Measurements from ENCODE around the gene RGS6. TPM values are rescaled to one million over a fixed set of nuclear protein-coding genes. Genes with fewer than 3 reads are reported as not detected.
A peak's percentile ranks its signal among the peaks of the same experiment; 100 is the strongest.

RGS6 gene
- total RNA-seq, 1 donor from 2014 or later = 22.4 TPM

GRCh38 chr14:72416081-72416849 is 484.0 kb downstream of the RGS6 start:
- intact Hi-C loops (cut with DNase I) = no loop called here

DNA sequence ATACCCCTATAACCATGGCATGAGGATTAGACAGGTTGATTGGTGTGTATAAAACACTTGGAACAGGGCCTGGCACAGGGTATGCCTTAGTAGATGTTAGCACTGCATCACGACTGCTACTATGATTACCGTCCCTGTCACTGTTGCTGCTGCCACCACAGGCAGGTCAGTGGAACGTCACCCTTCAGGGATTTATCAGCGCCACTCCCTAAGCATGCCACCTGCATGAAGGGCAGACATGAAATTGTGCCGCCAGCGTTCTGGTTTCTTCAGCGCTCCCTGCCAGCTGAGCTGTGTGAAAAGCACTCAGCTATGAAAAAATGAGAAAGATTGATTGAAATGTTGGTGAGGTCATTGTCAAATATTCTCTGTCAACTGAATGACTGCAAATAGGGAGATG is 484.7 kb downstream of the RGS6 start:
- intact Hi-C loops (cut with DNase I) = no loop called here
- DNase-seq (ENCODE audit: low spot score) = no peak

More at GRCh38 chr14:72416081-72416849, 484.0 kb downstream of the RGS6 start:
- DNase-seq (ENCODE audit: low spot score) = no peak

GRCh38 chr14:72418806-72419205 is 486.6 kb downstream of the RGS6 start:
- intact Hi-C loops (cut with DNase I) = no loop called here
- DNase-seq (ENCODE audit: low spot score) = no peak

GRCh38 chr14:72419226-72419775 is 487.1 kb downstream of the RGS6 start:
- intact Hi-C loops (cut with DNase I) = no loop called here
- DNase-seq (ENCODE audit: low spot score) = no peak

- intact Hi-C loops (cut with DNase I) = loop anchor here (5.0 kb wide), 2 partner anchors 399 to 489 kb away; partner anchors contain the start of gene RGS6
- DNase-seq (ENCODE audit: low spot score) = peak; percentile 83
Observed at GRCh38 chr14:72420749-72421474, 488.7 kb downstream of the RGS6 start.

GRCh38 chr14:72423957-72424356 is 491.7 kb downstream of the RGS6 start:
- no peak for DNase-seq (ENCODE audit: low spot score)
- intact Hi-C loops (cut with DNase I) = loop anchor here (5.0 kb wide), 2 partner anchors 402 to 492 kb away; partner anchors contain the start of gene RGS6

- intact Hi-C loops (cut with DNase I) = no loop called here
- no peak for DNase-seq (ENCODE audit: low spot score)
Observed at GRCh38 chr14:72430457-72430856, 498.2 kb downstream of the RGS6 start.

DNA sequence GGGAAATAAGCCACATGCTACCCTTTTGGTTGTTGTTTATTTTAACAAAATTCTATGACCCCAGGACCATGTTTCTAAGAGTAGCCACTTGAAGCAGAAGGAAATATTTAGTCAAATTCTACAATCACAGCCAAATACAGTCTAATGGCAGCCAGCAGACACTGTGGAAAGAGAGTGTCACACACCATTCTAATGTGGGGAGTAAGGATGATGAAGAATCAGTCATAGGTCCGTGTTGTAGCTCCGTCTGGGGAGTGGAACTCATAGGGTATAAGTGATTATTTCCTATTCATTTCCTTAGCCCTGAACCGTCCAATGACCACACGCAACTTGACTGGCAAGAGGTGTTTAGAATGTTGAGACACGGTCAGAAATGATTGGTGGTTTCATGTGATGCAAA is 500.5 kb downstream of the RGS6 start:
- intact Hi-C loops (cut with DNase I) = no loop called here
- DNase-seq (ENCODE audit: low spot score) = no peak

GRCh38 chr14:72433511-72433910 is 501.3 kb downstream of the RGS6 start:
- DNase-seq (ENCODE audit: low spot score) = no peak
- intact Hi-C loops (cut with DNase I) = no loop called here

DNA sequence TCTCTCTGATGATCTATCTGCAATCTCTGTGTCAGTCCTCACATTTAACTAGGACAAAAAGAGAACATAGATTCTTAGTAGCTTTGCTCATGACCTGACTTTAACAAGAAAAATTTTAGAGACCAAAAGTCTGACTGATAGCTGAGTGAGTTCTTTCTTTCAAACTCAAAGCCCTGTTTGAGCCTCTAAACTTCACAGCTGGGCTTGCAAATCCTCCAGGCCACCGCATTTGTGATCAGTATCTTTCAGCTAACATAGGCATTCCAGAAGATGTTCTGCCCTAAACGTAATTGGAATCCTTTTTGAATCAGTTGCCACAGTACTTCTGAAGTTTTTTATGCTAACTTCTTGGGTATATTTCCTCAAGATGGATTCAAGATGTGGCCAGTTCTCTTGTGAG is 502.6 kb downstream of the RGS6 start:
- intact Hi-C loops (cut with DNase I) = no loop called here
- DNase-seq (ENCODE audit: low spot score) = no peak

GRCh38 chr14:72439707-72440106 is 507.5 kb downstream of the RGS6 start:
- intact Hi-C loops (cut with DNase I) = no loop called here
- DNase-seq (ENCODE audit: low spot score) = no peak

DNA sequence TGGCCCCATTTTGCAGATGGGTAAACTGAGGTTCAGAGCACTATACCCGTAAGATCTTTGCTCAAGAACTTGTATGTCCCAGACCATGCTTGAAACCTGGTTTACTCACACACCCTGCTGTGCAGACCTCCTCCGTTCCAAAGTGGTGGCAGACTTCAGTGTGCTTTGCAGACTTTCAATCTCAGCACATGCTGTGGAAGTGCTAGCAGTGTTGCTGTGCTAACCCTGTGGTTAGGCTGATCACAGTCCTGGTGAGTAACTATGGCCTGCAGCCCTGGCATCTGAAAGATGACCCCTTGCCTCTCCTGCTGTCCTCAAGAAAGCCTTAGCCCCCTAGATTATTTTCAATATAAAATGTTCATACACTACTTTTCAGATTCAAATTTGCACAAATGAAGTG is 511.0 kb downstream of the RGS6 start:
- no peak for DNase-seq (ENCODE audit: low spot score)
- intact Hi-C loops (cut with DNase I) = no loop called here

- intact Hi-C loops (cut with DNase I) = no loop called here
- no peak for DNase-seq (ENCODE audit: low spot score)
Observed at GRCh38 chr14:72443991-72444441, 511.8 kb downstream of the RGS6 start.

GRCh38 chr14:72444701-72445100 is 512.5 kb downstream of the RGS6 start:
- intact Hi-C loops (cut with DNase I) = no loop called here
- no peak for DNase-seq (ENCODE audit: low spot score)

DNA sequence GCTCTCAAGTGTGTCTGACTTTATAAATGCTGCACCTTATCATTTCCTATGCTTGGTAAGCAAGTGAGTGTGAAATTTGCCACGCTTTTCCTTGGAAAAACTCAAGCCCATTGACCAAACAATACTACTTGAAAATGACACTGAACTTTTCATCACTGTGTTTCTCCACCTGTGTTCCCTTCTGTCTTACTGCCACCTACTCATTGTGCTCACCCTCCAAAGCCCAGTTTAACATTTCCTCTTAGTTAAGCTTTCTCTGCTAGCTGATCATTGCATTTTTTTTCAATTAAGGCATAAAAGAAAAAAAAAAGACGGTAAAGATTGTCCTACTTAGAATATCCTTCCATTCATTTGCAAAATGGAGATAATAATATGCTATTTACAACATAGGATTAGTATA is 516.0 kb downstream of the RGS6 start:
- DNase-seq (ENCODE audit: low spot score) = no peak
- intact Hi-C loops (cut with DNase I) = no loop called here

DNA sequence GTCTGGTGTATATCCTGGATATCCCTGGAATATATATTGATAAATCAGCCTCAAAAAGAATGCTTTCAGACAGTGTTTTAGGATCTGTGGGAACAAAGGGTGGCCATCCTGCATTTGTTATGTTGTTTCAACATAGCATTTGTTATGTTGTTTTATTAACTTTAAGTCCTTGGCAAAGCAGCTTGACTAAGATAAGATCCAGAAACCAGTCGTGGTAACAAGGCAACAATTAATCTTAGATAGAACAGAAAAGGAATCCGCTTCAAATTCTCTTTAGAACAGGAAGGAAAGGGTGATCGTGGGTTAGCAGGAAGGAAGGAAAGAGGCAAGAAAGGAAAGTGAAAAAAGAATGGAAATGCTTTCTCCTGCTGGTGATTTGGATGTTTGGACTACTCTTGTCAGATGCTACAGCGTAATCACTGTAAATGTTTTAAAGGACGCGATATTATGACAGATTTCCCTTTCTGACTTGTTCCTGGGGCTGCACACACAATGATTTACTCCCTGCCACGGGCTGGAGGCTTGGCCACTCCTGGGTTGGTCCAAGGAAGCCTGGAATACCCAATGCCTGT is 518.3 kb downstream of the RGS6 start:
- no peak for DNase-seq (ENCODE audit: low spot score)
- intact Hi-C loops (cut with DNase I) = no loop called here

- DNase-seq (ENCODE audit: low spot score) = no peak
- intact Hi-C loops (cut with DNase I) = no loop called here
Observed at GRCh38 chr14:72451054-72451972, 519.1 kb downstream of the RGS6 start.

GRCh38 chr14:72452774-72453173 is 520.5 kb downstream of the RGS6 start:
- intact Hi-C loops (cut with DNase I) = no loop called here
- no peak for DNase-seq (ENCODE audit: low spot score)
